ENCODE results near the gene NUCB1.
A peak's percentile ranks its signal among the peaks of the same experiment; 100 is the strongest.

NUCB1 gene

DNA sequence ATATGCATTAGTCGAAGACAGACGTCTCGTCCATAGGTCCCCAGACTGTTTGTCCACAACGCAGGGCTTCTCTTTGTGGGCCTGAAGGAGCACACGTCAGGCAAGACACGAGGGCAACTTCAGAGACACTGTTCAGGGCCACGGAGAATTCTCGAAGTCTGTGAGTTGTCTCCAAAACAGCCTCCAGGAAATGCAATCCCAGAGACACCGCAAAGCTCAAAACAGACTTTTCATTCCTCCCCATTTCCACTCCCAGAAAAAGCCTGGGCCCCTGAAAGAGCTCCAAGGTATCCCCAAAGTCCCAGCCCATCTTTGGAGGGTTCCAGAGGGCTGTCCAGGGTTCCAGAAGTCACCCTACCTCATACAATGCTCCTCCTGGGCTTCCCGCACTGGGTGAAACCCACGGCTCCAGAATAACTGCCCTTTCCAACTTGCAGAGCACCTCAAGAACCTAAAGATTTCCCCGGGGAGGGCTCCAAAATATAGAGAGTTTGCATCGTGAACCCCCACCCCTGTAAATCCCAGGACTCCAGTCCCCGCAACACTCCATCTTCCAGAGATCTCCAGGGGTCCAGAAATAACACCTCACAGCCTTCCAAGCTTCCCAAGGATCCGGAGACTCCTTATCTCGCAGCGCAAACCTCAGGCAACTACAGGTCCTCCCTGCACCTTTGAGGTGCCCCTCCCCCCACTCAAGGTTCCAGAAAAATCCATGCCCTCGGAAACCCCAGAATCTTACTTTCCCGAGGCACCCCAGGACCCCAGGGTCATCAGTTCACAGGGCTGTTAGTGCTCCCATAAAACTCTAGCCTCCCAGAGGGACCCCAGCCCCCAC, 64.3 kb downstream of the NUCB1 start:
- no peak for DNase-seq

GRCh38 chr19:48965040-48965805, 65.1 kb downstream of the NUCB1 start, which contains the start of gene FTL:
Gene FTL, plus strand, starts transcription at chr19:48965309. Its CDS starts 199 bp downstream, at chr19:48965508.
- peak; percentile 92 for DNase-seq

DNA sequence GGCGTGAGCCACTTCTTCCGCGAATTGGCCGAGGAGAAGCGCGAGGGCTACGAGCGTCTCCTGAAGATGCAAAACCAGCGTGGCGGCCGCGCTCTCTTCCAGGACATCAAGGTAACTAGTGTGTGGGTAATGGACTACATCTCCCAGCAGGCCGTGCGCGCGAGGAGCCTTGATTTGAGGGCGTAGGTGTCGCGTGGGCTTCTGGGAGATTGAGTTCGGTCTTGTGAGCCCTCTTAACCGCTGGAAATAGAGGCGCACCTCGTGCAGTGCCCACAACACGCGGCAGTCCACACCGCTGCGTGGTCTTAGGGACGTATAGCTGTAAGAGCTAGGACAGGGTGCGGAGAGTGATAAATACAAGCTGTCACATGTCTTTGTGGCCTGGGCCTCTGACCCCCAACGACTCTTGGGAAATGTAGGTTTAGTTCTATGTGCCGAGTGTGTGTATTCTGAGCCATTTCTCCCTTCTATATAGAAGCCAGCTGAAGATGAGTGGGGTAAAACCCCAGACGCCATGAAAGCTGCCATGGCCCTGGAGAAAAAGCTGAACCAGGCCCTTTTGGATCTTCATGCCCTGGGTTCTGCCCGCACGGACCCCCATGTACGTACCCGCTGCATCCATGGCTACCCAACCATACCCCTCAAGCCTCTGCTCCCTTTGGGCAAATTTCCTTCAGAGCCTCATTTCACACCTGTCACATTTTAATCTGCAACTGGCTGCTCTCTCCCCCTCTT, 65.9 kb downstream of the NUCB1 start:
- DNase-seq: peak; percentile 28

GRCh38 chr19:48966541-48967345, 66.6 kb downstream of the NUCB1 start:
- no peak for DNase-seq

- no peak for DNase-seq
Measured at GRCh38 chr19:48967346-48968178, 67.5 kb downstream of the NUCB1 start.

- DNase-seq: no peak
Measured at GRCh38 chr19:48968179-48968661, 68.1 kb downstream of the NUCB1 start.

- no peak for DNase-seq
Measured at GRCh38 chr19:48968813-48969218, 68.7 kb downstream of the NUCB1 start.

DNA sequence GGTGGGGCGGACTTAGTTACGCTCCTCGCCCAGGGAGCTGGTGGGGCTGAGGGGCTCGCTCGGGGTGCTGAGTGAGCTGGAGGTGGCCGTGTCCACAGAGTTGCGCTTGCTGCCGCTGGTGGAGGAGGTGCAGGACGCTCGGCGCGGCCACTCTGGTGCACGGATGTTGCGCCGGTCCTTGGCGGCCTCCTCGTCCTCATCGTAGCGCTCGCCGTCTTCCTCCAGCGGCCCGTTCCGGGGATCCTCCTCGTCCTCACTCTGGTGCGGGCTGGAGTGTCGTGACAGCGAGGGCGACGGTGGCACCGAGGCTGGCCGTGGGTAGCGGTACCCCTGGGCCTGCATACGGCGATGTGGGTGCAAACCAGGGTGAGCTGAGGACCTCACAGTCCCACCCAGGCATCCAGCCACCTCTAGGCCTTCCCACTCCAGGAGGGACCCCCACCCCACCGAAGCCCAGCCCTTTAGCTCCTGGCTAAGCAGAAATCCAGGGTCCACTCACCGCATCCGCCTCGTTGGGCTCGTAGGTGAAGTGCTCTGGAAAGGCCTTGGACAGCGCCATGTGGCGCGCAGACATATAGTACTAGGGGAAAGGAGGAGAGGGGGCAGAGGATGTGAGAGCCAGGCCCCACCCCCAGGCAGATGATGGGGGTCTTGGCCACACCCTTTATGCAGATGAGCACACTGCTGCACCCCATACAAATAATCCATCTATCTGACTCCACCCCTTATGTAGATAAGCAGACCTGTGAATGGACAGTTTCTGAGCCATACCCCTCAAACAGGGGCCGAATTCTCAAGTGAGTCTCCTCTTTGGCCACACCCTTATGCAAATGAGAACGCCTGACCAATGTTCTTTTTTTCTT, 69.4 kb downstream of the NUCB1 start:
- DNase-seq: no peak

- no peak for DNase-seq
Measured at GRCh38 chr19:48970139-48970766, 70.1 kb downstream of the NUCB1 start.

- DNase-seq: peak; percentile 10
Measured at GRCh38 chr19:48970923-48971395, 70.8 kb downstream of the NUCB1 start.

Data from GF-D8 (cell line).